A172 (cell line): Measurements from ENCODE around the gene ZC3H7B. TPM values are rescaled to one million over a fixed set of nuclear protein-coding genes. Genes with fewer than 3 reads are reported as not detected.
A peak's percentile ranks its signal among the peaks of the same experiment; 100 is the strongest.
"Not testable (repeated sequence)": the region's sequence is repeated elsewhere in the genome, so short reads cannot be mapped to it uniquely, and the experiment has no call there.

Experiments used
- DNase-seq: peaks from one replicate; pipeline ENCODE4 v3.0.0-alpha.2; 2015; ENCODE audit warnings: low spot score
- total RNA-seq: library from RNA; depleted of rRNA; stranded (reverse); fragments of >200 nt; shearing (Covaris generic); gene quantifications from 2 replicates; pipeline ENCODE4 v1.2.3, GENCODE V29; 2014

The ZC3H7B gene
- total RNA-seq, 1 experiment from 2014 or later = 31.1 TPM

- peak; percentile 92 for DNase-seq
These were observed 80.2 kb downstream of the ZC3H7B start, which contains the start of gene TEF for GRCh38 chr22:41381329-41382097. Gene TEF, plus strand, starts transcription at chr22:41381942. Its CDS starts 103 bp downstream, at chr22:41382045.

DNA sequence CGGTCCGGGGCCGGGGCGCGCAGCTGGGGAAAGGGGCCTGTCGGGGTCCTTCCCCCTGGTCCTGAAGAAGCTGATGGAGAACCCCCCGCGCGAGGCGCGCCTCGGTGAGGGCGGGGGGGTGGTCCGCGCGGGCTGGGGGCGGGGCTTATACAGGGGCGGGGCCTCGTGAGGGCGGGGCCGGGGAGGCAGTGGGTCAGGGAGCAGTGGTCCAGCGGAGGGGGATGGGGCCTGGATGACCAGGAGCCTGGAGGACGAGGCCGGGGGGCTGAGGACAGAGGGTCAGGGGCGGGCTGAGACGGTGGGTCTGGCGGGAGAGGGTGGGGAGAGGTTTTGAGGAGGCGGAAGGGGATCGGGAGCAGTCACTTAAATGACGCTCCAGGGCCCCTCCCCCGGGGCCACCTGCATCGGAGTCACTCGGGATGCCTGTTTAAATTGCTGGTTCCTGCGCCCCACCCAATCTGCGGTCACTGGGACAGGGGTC is 80.8 kb downstream of the ZC3H7B start:
- peak; percentile 10 for DNase-seq

- no peak for DNase-seq
These were observed 81.3 kb downstream of the ZC3H7B start for GRCh38 chr22:41382610-41383009.

DNA sequence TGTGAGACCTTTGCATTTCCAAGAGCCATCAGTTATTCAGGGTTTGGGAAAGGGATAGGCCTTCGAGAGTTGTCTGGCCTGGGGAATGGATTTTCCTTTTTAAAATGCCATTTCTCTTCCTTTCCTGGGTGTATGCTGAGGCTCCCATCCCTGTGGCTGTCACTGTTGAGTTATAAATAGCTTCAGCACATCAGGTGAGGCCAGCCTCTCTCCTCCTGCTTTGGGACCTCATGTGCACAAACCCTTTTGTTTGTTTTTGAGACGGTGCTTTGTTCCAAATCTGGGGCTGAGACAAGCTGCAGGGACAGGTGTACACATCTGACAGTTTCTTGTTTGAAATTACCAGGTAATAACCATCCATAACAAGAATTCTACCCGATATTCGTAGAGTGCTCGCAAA is 81.8 kb downstream of the ZC3H7B start:
- DNase-seq = no peak

GRCh38 chr22:41384128-41384527 is 82.8 kb downstream of the ZC3H7B start:
- DNase-seq = no peak

GRCh38 chr22:41387341-41387740 is 86.0 kb downstream of the ZC3H7B start:
- no peak for DNase-seq

DNA sequence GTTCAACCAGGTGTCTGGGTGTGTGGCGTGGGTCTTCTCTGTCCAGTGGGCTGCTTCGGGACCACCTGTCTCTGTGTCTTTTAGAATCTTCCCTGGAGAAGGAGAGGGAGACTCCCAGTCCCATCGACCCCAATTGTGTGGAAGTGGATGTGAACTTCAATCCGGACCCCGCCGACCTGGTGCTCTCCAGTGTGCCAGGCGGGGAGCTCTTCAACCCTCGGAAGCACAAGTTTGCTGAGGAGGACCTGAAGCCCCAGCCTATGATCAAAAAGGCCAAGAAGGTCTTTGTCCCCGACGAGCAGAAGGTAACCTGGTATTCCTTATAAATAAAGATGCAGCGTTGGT is 92.7 kb downstream of the ZC3H7B start:
- no peak for DNase-seq

DNA sequence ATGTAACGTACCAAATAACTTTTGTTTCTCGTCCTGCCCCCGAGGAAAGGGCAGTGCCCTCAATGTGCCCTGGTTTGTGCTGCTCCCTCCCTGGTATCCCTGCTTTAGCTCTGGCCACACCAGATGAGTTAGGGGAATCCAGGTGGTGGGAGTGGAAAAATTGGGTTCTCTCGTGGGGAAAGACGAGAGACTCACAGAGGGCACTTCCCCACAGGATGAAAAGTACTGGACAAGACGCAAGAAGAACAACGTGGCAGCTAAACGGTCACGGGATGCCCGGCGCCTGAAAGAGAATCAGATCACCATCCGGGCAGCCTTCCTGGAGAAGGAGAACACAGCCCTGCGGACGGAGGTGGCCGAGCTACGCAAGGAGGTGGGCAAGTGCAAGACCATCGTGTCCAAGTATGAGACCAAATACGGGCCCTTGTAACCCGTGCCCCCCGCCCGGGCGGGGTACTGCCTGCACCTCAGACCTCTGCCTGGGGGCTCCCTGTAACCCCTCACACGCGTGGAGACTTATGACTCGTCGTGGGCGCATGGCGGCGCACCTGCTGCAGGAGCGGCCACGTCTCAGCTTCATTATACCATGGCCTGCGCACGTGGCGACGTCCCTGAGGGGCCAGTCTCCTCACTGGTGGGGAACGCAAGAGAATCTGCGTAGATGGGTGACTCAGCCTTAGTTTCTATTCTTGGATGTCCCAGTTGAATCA is 94.4 kb downstream of the ZC3H7B start:
- no peak for DNase-seq

- no peak for DNase-seq
These were observed 96.0 kb downstream of the ZC3H7B start for GRCh38 chr22:41397143-41397811.

DNA sequence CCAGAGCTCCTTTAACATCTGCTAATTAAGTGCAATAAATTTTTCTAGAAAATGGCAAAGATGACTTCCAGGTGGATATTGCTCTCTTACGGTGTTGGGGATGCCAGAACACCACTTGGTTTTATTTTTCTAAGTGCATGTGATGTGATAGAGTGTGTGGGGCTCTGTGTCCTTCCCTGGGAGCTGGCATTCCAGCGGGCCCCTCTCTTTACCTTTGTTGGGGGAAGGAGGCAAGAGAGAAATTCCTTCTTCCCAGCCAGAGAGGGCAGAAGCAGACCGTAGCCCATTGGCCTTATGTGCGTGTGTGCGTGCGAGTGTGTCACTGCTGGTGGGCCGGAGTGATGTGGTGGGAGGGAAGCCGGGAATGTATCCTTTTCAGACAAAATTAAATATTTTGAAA is 97.6 kb downstream of the ZC3H7B start:
- DNase-seq = no peak

- peak; percentile 64 for DNase-seq
These were observed 100.7 kb downstream of the ZC3H7B start for GRCh38 chr22:41401781-41402648.

GRCh38 chr22:41402851-41403250 is 101.5 kb downstream of the ZC3H7B start:
- DNase-seq = not testable (repeated sequence)

- peak; percentile 87 for DNase-seq
These were observed 102.4 kb downstream of the ZC3H7B start for GRCh38 chr22:41403532-41404318.

DNA sequence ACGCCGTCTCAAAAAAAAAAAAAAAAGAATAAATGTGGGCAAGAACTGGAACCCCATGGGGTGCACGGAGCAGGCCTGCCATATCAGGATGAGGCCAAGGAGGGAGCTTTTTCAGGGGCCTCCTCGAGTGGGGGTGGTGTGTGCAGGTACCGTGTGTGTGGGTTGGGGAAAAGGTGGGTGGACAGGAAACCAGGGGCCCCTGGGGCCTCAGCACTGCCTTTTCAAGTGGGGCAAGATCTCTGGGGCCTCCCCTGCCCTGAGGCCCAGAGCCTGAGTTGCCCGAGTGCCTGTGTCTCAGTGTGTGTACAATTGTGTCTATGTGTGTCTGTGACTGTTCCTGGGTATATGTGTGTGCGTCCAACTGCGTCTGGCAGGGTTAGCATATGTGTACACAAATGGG is 104.3 kb downstream of the ZC3H7B start:
- no peak for DNase-seq

DNA sequence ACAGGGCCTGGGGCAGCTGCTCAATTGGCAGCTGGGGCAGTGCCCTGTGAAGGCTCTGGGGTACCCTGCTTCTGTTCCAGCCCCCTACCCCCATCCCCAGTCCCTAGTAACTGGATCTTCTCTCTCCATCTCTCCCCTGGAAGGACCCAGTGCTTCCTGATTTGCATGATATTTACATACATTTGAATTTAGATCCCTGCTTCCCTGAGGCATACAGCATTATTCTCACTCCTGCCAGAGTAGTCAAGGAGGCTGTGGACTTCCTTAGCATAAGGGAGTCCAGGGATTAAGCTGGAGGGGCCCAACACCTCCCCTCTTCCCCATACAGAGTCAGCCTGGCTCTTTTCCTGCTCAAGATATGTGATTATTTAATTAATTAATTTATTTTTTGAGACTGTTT is 105.1 kb downstream of the ZC3H7B start:
- DNase-seq = no peak

DNA sequence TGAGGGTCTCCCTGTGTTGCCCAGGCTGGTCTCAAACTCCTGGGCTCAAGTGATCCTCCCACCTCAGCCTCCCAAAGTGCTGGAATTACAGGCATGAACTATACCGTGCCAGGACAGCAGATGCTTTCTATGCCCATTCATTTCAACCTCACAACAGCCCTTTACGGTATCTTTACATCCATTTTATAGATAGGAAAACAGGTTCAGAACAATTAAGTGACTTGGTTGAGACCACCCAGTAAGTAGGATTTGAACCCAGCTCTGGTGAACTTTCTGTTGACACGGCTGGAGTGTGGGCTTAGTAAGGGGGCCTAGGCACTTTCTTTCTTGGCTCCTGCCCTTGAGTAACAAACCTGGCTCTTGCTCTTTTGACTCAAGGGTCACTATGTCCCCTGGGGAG is 106.1 kb downstream of the ZC3H7B start:
- no peak for DNase-seq

GRCh38 chr22:41408665-41409064 is 107.3 kb downstream of the ZC3H7B start:
- DNase-seq = no peak
